Body of pancreas (tissue), 4 donors: Measurements from ENCODE around the gene SLC66A1. TPM values are rescaled to one million over a fixed set of nuclear protein-coding genes. Genes with fewer than 3 reads are reported as not detected.

Source experiments
- ATAC-seq: fragments of 150-250 bp; one replicate; pipeline ENCODE4 v1.9.1; 2016
- DNase-seq, 4 donors: peaks; one replicate each; pipeline ENCODE4 v3.0.0-alpha.2; 2019
- H3K27ac ChIP-seq, 4 donors: fragments of 200-600 bp; sonication (generic); 1 replicate in 3 of 4; 2 replicates in 1 of 4; pipeline versions ENCODE4 v1.5.1 to v1.6.1; 2016 to 2019; ENCODE audit warnings: mild to moderate bottlenecking in 1 of 4, mixed read lengths in 1 of 4, moderate library complexity in 1 of 4
- H3K27me3 ChIP-seq, 2 donors: fragments of 200-600 bp; sonication (generic); one replicate each; pipeline ENCODE4 v1.6.0; 2016; ENCODE audit warnings: mild to moderate bottlenecking in 1 of 2
- H3K36me3 ChIP-seq, 2 donors: fragments of 200-600 bp; sonication (generic); replicated peaks in 1 of 2; 2 replicates each; pipeline ENCODE4 v1.5.1; 2016; ENCODE audit warnings: low read depth in 2 of 2; ENCODE audit not compliant: insufficient read depth in 1 of 2
- H3K4me1 ChIP-seq: fragments of 200-600 bp; sonication (generic); one replicate; pipeline ENCODE4 v1.6.0; 2016
- H3K4me3 ChIP-seq, 2 donors: fragments of 200-600 bp; sonication (generic); 1 replicate in 1 of 2; 2 replicates in 1 of 2; pipeline ENCODE4 v1.5.1; 2016 to 2019
- H3K9me3 ChIP-seq, 3 donors: fragments of 200-600 bp; sonication (generic); 1 replicate in 2 of 3; 2 replicates in 1 of 3; pipeline ENCODE4 v1.5.1; 2016
- CTCF ChIP-seq, 7 experiments: fragments of 450-650 bp in 4 of 7; fragments of 200-600 bp in 3 of 7; sonication (generic) in 3 of 7; IDR thresholded peaks; one replicate each; pipeline ENCODE4 v1.5.1; 2016 to 2019; ENCODE audit warnings: antibody characterized with exemption in 7 of 7
- POLR2A ChIP-seq, 3 donors: fragments of 450-650 bp; IDR thresholded peaks; one replicate each; pipeline ENCODE4 v1.6.1; 2016; ENCODE audit warnings: antibody characterized with exemption in 3 of 3, mild to moderate bottlenecking in 2 of 3
- WGBS, 2 donors: methylation state at CpG; one replicate each; pipeline ENCODE4 v1.1.5; 2017; 5-methylcytosine and 5-hydroxymethylcytosine counted together
- intact Hi-C: fragments of 100-400 bp; cut with DNase I; formaldehyde crosslinking; loops from one replicate; pipeline ENCODE4 v1.15.1; 2023
- total RNA-seq, 2 donors: library from RNA; depleted of rRNA; stranded (reverse); fragments of >200 nt; gene quantifications; one replicate each; pipeline ENCODE4 v1.1.0, GENCODE V29; 2016

SLC66A1 gene
- total RNA-seq, 2 donors from 2014 or later, result 9.6 to 23.4 TPM

GRCh38 chr1:19342894-19343616 lies 30.9 kb downstream of the SLC66A1 start:
- H3K4me1 ChIP-seq, result no peaks in the 10 kb centered on the region
- ATAC-seq (no peak), DNase-seq (no peak)
- peaks cover 0 to 5% of the 10 kb centered on the region in 2 donors for H3K36me3 ChIP-seq
- no peak overlapping the region for H3K4me3 ChIP-seq
- no peaks in the 10 kb centered on the region for H3K27me3 ChIP-seq
- no peak overlapping the region for H3K27ac ChIP-seq
- H3K9me3 ChIP-seq, result no peaks in the 10 kb centered on the region
- WGBS, 2 donors, result 85 to 90% methylated on average over 30 to 31 of the region's 33 CpGs
- intact Hi-C loops, result loop anchor here (5.0 kb wide), 1 partner anchor 309 kb away; no protein-coding TSS in a partner anchor
- TF ChIP-seq POLR2A (IDR thresholded peaks at IDR 0.05), result no peak
- no peak for TF ChIP-seq CTCF (IDR thresholded peaks at IDR 0.05)

- no peaks in the 10 kb centered on the region for H3K4me1 ChIP-seq
- no peaks in the 10 kb centered on the region for H3K9me3 ChIP-seq
- WGBS, 2 donors, result 85 to 95% methylated on average over 7 to 16 of the region's 20 CpGs
- H3K27me3 ChIP-seq, result no peaks in the 10 kb centered on the region
- TF ChIP-seq POLR2A (IDR thresholded peaks at IDR 0.05) (no peak), CTCF (IDR thresholded peaks at IDR 0.05) (no peak)
- no peak overlapping the region for H3K27ac ChIP-seq
- no peak overlapping the region for H3K4me3 ChIP-seq
- DNase-seq, result no peak
- H3K36me3 ChIP-seq, result peaks cover 0 to 5% of the 10 kb centered on the region in 2 donors
- ATAC-seq, result no peak
- intact Hi-C loops, result loop anchor here (5.0 kb wide), 1 partner anchor 309 kb away; no protein-coding TSS in a partner anchor
Observed at GRCh38 chr1:19343617-19344350, 31.7 kb downstream of the SLC66A1 start.

- Histone ChIP-seq H3K36me3 (peaks cover 0 to 5% of the 10 kb centered on the region in 2 donors), H3K27ac (no peak overlapping the region), H3K27me3 (no peaks in the 10 kb centered on the region), H3K9me3 (no peaks in the 10 kb centered on the region), H3K4me3 (no peak overlapping the region), H3K4me1 (no peaks in the 10 kb centered on the region)
- WGBS, 2 donors, result 64 to 68% methylated on average over 3 to 12 of the region's 12 CpGs
- DNase-seq, result peak; percentile 52 to 73 (median 57)
- ATAC-seq, result peak; percentile 44
- intact Hi-C loops, result loop anchor here (5.0 kb wide), 1 partner anchor 308 kb away; no protein-coding TSS in a partner anchor
- TF ChIP-seq POLR2A (IDR thresholded peaks at IDR 0.05), result no peak
- TF ChIP-seq CTCF (IDR thresholded peaks at IDR 0.05), result peak; percentile 51 to 84 (median 75)
Observed at GRCh38 chr1:19344372-19344810, 32.3 kb downstream of the SLC66A1 start.

- WGBS, 2 donors, result 96 to 100% methylated on average over 5 to 11 of the region's 11 CpGs
- peaks cover 0 to 5% of the 10 kb centered on the region in 2 donors for H3K36me3 ChIP-seq
- intact Hi-C loops, result loop anchor here (5.0 kb wide), 1 partner anchor 307 kb away; no protein-coding TSS in a partner anchor
- no peaks in the 10 kb centered on the region for H3K4me1 ChIP-seq
- no peak for TF ChIP-seq POLR2A (IDR thresholded peaks at IDR 0.05)
- no peak for TF ChIP-seq CTCF (IDR thresholded peaks at IDR 0.05)
- no peak overlapping the region for H3K4me3 ChIP-seq
- DNase-seq (no peak), ATAC-seq (no peak)
- H3K27me3 ChIP-seq, result no peaks in the 10 kb centered on the region
- H3K27ac ChIP-seq, result no peak overlapping the region
- H3K9me3 ChIP-seq, result no peaks in the 10 kb centered on the region
Observed at GRCh38 chr1:19344831-19345230, 32.7 kb downstream of the SLC66A1 start.
